Endodermal cell (in vitro differentiated cells): ENCODE data around the gene MED16. TPM values are rescaled to one million over a fixed set of nuclear protein-coding genes. Genes with fewer than 3 reads are reported as not detected.

ENCODE experiments used
- DNase-seq: peaks from one replicate; pipeline ENCODE4 v3.0.0-alpha.2; 2017
- H3K27ac ChIP-seq: 2 replicates; pipeline ENCODE4 v1.5.1; 2013; ENCODE audit warnings: mild to moderate bottlenecking, low read depth, low read length, moderate library complexity
- H3K27me3 ChIP-seq: 2 replicates; pipeline ENCODE4 v1.6.1; 2013; ENCODE audit warnings: mild to moderate bottlenecking, low read length, moderate library complexity; ENCODE audit not compliant: insufficient read depth, control insufficient read depth, poor library complexity, severe bottlenecking
- H3K36me3 ChIP-seq: 2 replicates; pipeline ENCODE4 v1.7.0; 2013; ENCODE audit warnings: mild to moderate bottlenecking, low read length, moderate library complexity; ENCODE audit not compliant: control insufficient read depth, insufficient read depth
- H3K4me1 ChIP-seq: one replicate; pipeline ENCODE4 v1.7.0; 2013; ENCODE audit warnings: low read length; ENCODE audit not compliant: control insufficient read depth, insufficient read depth
- H3K4me3 ChIP-seq: 2 replicates; pipeline ENCODE4 v1.5.1; 2013; ENCODE audit warnings: mild to moderate bottlenecking, low read length, moderate library complexity
- H3K9ac ChIP-seq: 2 replicates; pipeline ENCODE4 v1.6.1; 2013; ENCODE audit warnings: mild to moderate bottlenecking, low read length, moderate library complexity; ENCODE audit not compliant: poor library complexity, severe bottlenecking; ENCODE audit errors: extremely low read depth
- H3K9me3 ChIP-seq: 2 replicates; pipeline ENCODE4 v1.6.1; 2013; ENCODE audit warnings: mild to moderate bottlenecking, low read length, moderate library complexity; ENCODE audit not compliant: control insufficient read depth
- H3K27ac Mint-ChIP-seq: 2 replicates; pipeline ENCODE4 v1.8.0; 2020; ENCODE audit warnings: mixed read lengths
- H3K27me3 Mint-ChIP-seq: 2 replicates; pipeline ENCODE4 v1.8.0; 2021; ENCODE audit warnings: mild to moderate bottlenecking, mixed read lengths; ENCODE audit not compliant: insufficient read depth
- H3K36me3 Mint-ChIP-seq: 2 replicates; pipeline ENCODE4 v1.8.0; 2020; ENCODE audit warnings: low read depth, mixed read lengths
- H3K4me1 Mint-ChIP-seq: 2 replicates; pipeline ENCODE4 v1.8.0; 2020; ENCODE audit warnings: mixed read lengths
- H3K4me3 Mint-ChIP-seq: 2 replicates; pipeline ENCODE4 v1.8.0; 2020; ENCODE audit warnings: mild to moderate bottlenecking, moderate library complexity, mixed read lengths
- H3K9me3 Mint-ChIP-seq: 2 replicates; pipeline ENCODE4 v1.8.0; 2020; ENCODE audit warnings: mild to moderate bottlenecking, mixed read lengths
- CTCF ChIP-seq: fragments of 200-600 bp; sonication (generic); conservative IDR thresholded peaks from 2 replicates; pipeline ENCODE4 v1.5.0; 2021; ENCODE audit warnings: antibody characterized with exemption, mild to moderate bottlenecking
- WGBS, 2 experiments: methylation state at CpG; one replicate each; pipeline versions ENCODE4 v1.1.5 to v1.1.7; 2013; ENCODE audit warnings: missing lambda C conversion rate in 2 of 2, mixed read lengths in 1 of 2; ENCODE audit not compliant: insufficient coverage in 1 of 2, insufficient read length in 1 of 2; 5-methylcytosine and 5-hydroxymethylcytosine counted together
- total RNA-seq, 2 donors: library from RNA; stranded (reverse); fragmentation: NEBNext Ultra II Directional in 1 of 2; extraction: Animal tissue kit (Norgen Biotek cat#: 25700) in 1 of 2; gene quantifications; 2 replicates in 1 of 2; 3 replicates in 1 of 2; pipeline ENCODE4 v1.2.1, GENCODE V29; 2021

The MED16 gene
- total RNA-seq, 2 donors from 2014 or later: 75.8 to 92.4 TPM

GRCh38 chr19:933553-933882 lies 40.5 kb upstream of the MED16 start:
- Histone ChIP-seq H3K27me3 (no peaks in the 10 kb centered on the region), H3K9ac (no peak overlapping the region), H3K4me1 (no peaks in the 10 kb centered on the region), H3K4me3 (no peak overlapping the region), H3K27ac (no peak overlapping the region), H3K36me3 (peaks cover 38% of the 10 kb centered on the region), H3K9me3 (no peaks in the 10 kb centered on the region)
- Mint-ChIP-seq H3K27ac (no peak overlapping the region), H3K4me3 (no peak overlapping the region), H3K36me3 (peaks cover 50% of the 10 kb centered on the region), H3K4me1 (no peaks in the 10 kb centered on the region), H3K9me3 (no peaks in the 10 kb centered on the region), H3K27me3 (no peaks in the 10 kb centered on the region)
- 89 to 100% methylated on average over 2 to 12 of the region's 14 CpGs for WGBS, 2 experiments
- TF ChIP-seq CTCF: no peak
- no peak for DNase-seq

GRCh38 chr19:932648-933552 lies 39.9 kb upstream of the MED16 start:
- Histone ChIP-seq H3K9ac (no peak overlapping the region), H3K4me1 (no peaks in the 10 kb centered on the region), H3K27ac (peak overlapping the region; percentile 63), H3K27me3 (no peaks in the 10 kb centered on the region), H3K9me3 (no peaks in the 10 kb centered on the region), H3K4me3 (no peak overlapping the region), H3K36me3 (peaks cover 32% of the 10 kb centered on the region)
- 87% methylated on average over 27 to 54 of the region's 54 CpGs for WGBS, 2 experiments
- Mint-ChIP-seq H3K27me3 (no peaks in the 10 kb centered on the region), H3K4me1 (no peaks in the 10 kb centered on the region), H3K36me3 (peaks cover 44% of the 10 kb centered on the region), H3K9me3 (no peaks in the 10 kb centered on the region), H3K27ac (no peak overlapping the region), H3K4me3 (no peak overlapping the region)
- peak; percentile 58 for DNase-seq
- TF ChIP-seq CTCF: no peak

- H3K9me3 Mint-ChIP-seq: no peaks in the 10 kb centered on the region
- H3K27me3 Mint-ChIP-seq: no peaks in the 10 kb centered on the region
- H3K9me3 ChIP-seq: no peaks in the 10 kb centered on the region
- no peak overlapping the region for H3K27ac Mint-ChIP-seq
- no peaks in the 10 kb centered on the region for H3K27me3 ChIP-seq
- no peaks in the 10 kb centered on the region for H3K4me1 Mint-ChIP-seq
- TF ChIP-seq CTCF: no peak
- no peak overlapping the region for H3K4me3 ChIP-seq
- no peak overlapping the region for H3K27ac ChIP-seq
- no peak overlapping the region for H3K4me3 Mint-ChIP-seq
- H3K9ac ChIP-seq: no peak overlapping the region
- DNase-seq: no peak
- H3K36me3 ChIP-seq: peaks cover 32% of the 10 kb centered on the region
- WGBS, 2 experiments: 94% methylated on average over 10 to 32 of the region's 32 CpGs
- peaks cover 40% of the 10 kb centered on the region for H3K36me3 Mint-ChIP-seq
- H3K4me1 ChIP-seq: no peaks in the 10 kb centered on the region
These were observed 39.1 kb upstream of the MED16 start for GRCh38 chr19:931860-932647.
